NT2/D1 (cell line): ENCODE measurements around the gene CNTROB.

Experiments used
- DNase-seq: peaks from one replicate; pipeline ENCODE4 v3.0.0-alpha.2; 2011; ENCODE audit warnings: low read depth, low spot score
- H3K27me3 ChIP-seq: 2 replicates; pipeline ENCODE4 v1.6.0; 2011; ENCODE audit warnings: mild to moderate bottlenecking; ENCODE audit not compliant: insufficient read length, insufficient read depth
- H3K36me3 ChIP-seq: 2 replicates; pipeline ENCODE4 v1.6.1; 2011; ENCODE audit warnings: mild to moderate bottlenecking, low read length, mixed read lengths; ENCODE audit not compliant: insufficient read depth, insufficient read length
- H3K4me1 ChIP-seq: 2 replicates; pipeline ENCODE4 v1.5.1; 2011; ENCODE audit not compliant: insufficient read depth, insufficient read length
- H3K4me3 ChIP-seq: 2 replicates; pipeline ENCODE4 v1.5.1; 2011; ENCODE audit warnings: low read depth; ENCODE audit not compliant: insufficient read length
- H3K9ac ChIP-seq: 2 replicates; pipeline ENCODE4 v1.6.0; 2011; ENCODE audit warnings: low read depth; ENCODE audit not compliant: insufficient read length
- H3K9me3 ChIP-seq: 2 replicates; pipeline ENCODE4 v1.5.1; 2011; ENCODE audit warnings: mild to moderate bottlenecking, low read length; ENCODE audit not compliant: insufficient read depth
- SUZ12 ChIP-seq: IDR thresholded peaks from 2 replicates; pipeline ENCODE4 v1.6.1; 2011; ENCODE audit not compliant: insufficient read length, insufficient read depth; ENCODE audit errors: extremely low read depth
- YY1 ChIP-seq: IDR thresholded peaks from 2 replicates; pipeline ENCODE4 v1.6.1; 2011; ENCODE audit not compliant: insufficient read length, insufficient read depth
- ZNF274 ChIP-seq: IDR thresholded peaks from 2 replicates; pipeline ENCODE4 v1.6.1; 2011; ENCODE audit warnings: mild to moderate bottlenecking, low read depth, low read length

The CNTROB gene

DNA sequence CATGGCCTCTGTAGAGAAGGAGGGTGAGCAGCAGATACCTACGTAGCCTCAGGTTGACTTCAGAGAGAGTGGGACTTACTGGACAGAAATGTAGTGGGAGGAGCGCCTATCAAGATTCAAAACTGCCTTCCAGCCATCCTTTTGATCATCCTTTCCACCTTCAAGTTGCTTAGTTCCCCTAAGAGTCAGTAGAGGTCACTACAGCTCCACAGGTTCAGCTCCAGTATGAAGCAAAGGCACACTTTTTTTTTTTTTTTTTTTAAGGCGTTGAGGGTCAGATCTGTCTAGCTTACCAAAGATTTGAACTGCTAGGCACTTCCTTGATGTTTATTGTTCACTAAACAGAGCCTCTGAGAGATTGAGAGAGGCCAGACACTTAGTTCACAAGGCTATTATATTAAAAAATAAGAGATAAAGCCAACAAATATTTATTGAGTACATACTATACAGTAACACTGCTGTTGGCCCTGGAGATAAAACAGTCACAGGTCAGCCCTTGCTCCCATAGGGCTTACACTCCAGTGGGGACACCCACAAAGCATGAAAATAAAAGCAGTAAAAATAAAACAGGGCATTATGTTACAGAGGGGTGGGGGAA lies 19.0 kb upstream of the CNTROB start:
- H3K36me3 ChIP-seq, result peaks cover 23% of the 10 kb centered on the region

DNA sequence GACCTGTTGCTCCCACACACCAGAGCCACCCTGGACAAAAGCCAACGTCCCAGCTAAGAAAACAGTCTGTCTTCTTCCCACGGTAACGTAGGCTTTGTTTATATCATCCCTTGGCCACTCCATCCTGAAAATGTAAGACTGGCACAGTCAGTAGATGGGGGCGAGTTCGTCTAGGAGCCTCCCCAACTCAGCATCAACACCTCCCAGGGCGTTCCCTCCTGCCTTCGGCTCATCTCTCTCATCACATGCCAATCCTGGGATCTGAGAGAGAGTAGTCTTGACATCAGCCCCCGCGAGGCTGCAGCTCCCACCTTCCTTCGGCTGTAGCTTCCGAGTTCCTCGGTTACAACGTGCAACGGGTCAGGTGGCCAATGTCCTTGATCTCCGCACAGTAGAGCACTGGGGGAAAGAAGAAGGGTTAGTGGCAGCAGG lies 16.8 kb upstream of the CNTROB start:
- TF ChIP-seq SUZ12, result no peak
- peaks cover 8% of the 10 kb centered on the region for H3K27me3 ChIP-seq
- no peak for DNase-seq
- H3K4me3 ChIP-seq, result peak overlapping the region; percentile 46
- H3K36me3 ChIP-seq, result peaks cover 6% of the 10 kb centered on the region
- H3K4me1 ChIP-seq, result peaks cover 3% of the 10 kb centered on the region
- peak overlapping the region; percentile 59 for H3K9ac ChIP-seq
- peaks cover 5% of the 10 kb centered on the region; the same call in 1 of the 2 replicates for H3K9me3 ChIP-seq

More for the DNA sequence above, 19.0 kb upstream of the CNTROB start:
- Histone ChIP-seq H3K27me3 (peaks cover 8% of the 10 kb centered on the region), H3K4me3 (no peak overlapping the region), H3K9ac (no peak overlapping the region), H3K9me3 (peaks cover 5% of the 10 kb centered on the region; the same call in 1 of the 2 replicates), H3K4me1 (peaks cover 3% of the 10 kb centered on the region)
- TF ChIP-seq YY1, result no peak
- TF ChIP-seq ZNF274, result no peak
- no peak for TF ChIP-seq SUZ12
- DNase-seq, result no peak

DNA sequence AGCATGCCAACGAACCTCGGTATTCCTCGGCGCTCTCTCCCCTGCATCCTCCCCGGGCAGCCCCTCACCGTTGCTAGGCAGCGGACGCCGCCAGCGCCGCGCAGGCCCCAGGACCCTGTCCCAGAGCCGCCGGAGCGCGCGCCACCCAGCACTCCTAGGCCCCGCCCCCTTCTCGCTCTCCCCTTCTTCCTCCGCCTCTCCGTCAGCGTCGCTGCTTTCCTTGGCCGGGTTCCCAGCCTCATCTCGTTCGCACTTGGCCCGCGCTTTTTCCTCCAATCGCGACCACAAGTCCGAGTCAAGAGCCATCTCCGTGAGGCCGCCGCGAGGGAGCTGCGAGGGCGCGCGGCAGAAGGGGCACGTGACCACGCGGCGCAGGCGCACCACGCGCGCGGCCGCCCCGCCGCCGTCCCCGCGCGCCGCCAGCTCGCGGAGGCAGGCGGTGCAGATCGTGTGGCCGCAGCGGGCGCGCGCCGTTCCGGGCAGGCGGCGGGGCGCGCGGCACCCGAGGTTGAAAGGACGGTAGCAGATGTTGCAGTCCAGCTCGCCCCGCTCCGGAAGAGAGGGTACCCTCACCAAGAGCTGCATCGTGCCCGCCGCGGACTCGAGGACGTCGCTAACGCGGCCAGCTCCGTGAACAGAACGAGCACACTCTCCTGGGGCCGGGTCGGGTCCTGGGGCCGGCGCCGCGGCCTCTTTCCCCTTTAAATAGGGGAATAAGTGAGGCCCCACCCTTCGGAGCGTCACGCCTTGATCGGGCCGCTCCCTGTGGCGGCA lies 16.2 kb upstream of the CNTROB start, which contains the start of gene RNF227:
Gene RNF227, minus strand, starts transcription at position 679 of the 774 bp plus-strand sequence. Its CDS starts 94 bp downstream, at position 585.
- TF ChIP-seq ZNF274 (no peak), YY1 (no peak), SUZ12 (no peak)
- Histone ChIP-seq H3K4me1 (peaks cover 3% of the 10 kb centered on the region), H3K9ac (peak within 1 kb of the TSS; percentile 67), H3K36me3 (peaks cover under 1% of the 10 kb centered on the region), H3K9me3 (peaks cover 5% of the 10 kb centered on the region; the same call in 1 of the 2 replicates), H3K4me3 (peak within 1 kb of the TSS; percentile 46), H3K27me3 (peaks cover 8% of the 10 kb centered on the region)
- DNase-seq, result no peak

DNA sequence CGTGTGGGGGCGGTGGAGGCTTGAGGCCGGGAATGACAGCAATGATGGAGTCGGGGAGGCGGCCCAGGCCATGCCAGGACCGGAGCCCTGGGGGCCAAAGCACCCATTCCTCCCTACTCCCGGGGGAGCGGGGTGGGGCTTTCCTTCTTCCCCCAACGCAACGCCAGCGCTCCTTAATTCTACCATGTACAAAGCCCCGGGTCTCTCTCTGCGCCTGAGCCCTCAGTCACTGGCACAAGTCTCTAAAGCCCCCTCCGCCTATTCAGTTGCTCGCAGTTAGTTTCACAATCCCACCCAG lies 15.7 kb upstream of the CNTROB start:
- Histone ChIP-seq H3K9ac (peak overlapping the region; percentile 67), H3K27me3 (peaks cover 8% of the 10 kb centered on the region), H3K9me3 (peaks cover 5% of the 10 kb centered on the region; the same call in 1 of the 2 replicates), H3K36me3 (no peaks in the 10 kb centered on the region), H3K4me1 (peaks cover 3% of the 10 kb centered on the region), H3K4me3 (peak overlapping the region; percentile 46)
- no peak for DNase-seq
- TF ChIP-seq SUZ12 (no peak), YY1 (no peak), ZNF274 (no peak)

DNA sequence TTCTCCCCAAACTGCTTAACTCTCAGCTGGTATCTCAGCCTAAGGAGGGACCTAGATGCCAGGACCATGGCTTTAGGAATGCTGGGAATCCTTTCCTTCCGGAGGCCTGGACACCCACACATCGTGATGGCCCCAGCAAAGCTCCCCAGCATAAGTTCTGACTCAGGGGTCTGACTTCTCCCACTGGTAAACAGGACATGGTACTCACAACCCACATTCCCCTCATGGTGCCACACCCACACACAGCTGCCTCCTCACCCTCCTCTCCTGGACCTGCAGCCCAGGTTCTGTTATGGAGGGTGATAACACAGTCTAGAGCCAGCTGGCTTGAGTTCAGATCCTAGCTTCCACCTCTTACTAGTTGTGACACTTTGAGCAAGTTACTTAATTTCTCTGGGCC lies 15.2 kb upstream of the CNTROB start:
- DNase-seq, result no peak
- Histone ChIP-seq H3K9me3 (peaks cover 5% of the 10 kb centered on the region; the same call in 1 of the 2 replicates), H3K9ac (no peak overlapping the region), H3K36me3 (no peaks in the 10 kb centered on the region), H3K27me3 (peaks cover 8% of the 10 kb centered on the region), H3K4me1 (peaks cover 3% of the 10 kb centered on the region), H3K4me3 (no peak overlapping the region)
- TF ChIP-seq SUZ12 (no peak), YY1 (no peak), ZNF274 (no peak)

DNA sequence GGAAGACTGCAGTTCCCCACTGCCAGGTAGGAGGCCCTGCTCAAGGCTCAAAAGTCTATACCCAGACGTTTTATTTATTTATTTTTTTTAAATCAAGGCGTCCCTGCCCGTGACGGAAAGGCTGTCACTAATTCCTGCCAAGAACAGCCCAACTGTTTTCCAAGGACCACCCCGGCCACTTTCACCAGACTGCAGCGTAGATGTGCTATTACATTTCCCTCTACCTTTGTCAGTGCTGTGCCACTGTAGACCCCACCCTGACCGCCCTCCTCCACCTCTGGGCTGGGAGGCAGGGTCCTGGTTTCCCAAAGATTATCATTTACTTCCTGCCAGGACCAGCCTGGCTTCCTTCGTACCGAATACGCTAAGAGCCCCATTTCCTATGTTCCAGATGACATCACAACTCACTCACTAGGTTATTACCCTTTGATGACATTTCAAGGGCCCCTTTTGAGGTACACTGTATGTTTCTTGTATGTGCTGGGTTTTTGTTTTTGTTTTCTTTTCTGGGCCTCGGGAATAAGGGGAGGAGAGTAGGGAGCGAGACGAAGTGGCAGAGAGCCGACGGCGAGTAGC lies 9.6 kb upstream of the CNTROB start:
- H3K4me3 ChIP-seq, result no peak overlapping the region
- peaks cover 3% of the 10 kb centered on the region for H3K4me1 ChIP-seq
- DNase-seq, result no peak
- no peaks in the 10 kb centered on the region for H3K27me3 ChIP-seq
- H3K36me3 ChIP-seq, result no peaks in the 10 kb centered on the region
- H3K9ac ChIP-seq, result no peak overlapping the region
- no peaks in the 10 kb centered on the region for H3K9me3 ChIP-seq
- no peak for TF ChIP-seq YY1
- no peak for TF ChIP-seq SUZ12
- no peak for TF ChIP-seq ZNF274

DNA sequence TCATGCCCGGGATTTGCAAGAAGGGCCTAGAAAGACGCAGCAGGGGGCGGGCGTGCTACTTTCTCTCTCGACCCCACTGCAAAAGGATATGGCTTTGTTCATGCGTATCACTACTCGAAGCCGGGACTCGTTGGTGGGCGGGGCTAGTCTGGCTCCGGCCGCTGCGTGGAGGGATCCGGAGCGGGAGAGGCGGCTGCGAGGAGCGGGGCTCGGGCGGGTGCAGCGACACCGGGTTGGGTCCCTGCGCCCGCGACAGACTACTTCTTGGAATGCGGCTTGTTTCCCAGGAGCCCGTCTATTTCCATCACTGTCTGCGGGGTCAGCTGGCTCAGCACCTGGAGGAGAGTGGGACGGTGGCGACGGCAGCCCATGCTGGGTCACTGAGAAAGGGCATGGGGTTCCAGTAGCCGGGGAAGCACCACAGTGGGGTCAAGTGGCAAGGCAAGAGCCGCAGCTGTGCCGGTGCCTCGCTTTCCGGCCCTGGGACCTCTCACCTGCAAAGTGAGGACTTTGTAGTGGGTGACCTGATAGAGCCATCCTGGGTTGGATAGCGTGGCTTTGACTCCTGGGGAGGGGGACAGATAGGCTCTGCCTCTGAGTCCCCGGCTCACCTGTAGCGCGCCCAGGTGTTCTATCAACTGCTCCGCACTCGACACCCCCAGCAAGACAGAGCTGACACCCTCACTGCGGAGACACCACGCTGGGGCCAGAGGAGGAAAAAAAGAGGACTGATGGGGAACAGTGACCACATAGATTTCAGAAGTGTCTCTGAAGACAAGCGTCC lies 9.0 kb upstream of the CNTROB start:
- Histone ChIP-seq H3K9ac (no peak overlapping the region), H3K27me3 (peaks cover 2% of the 10 kb centered on the region), H3K9me3 (no peaks in the 10 kb centered on the region), H3K4me1 (peaks cover 3% of the 10 kb centered on the region), H3K36me3 (no peaks in the 10 kb centered on the region), H3K4me3 (no peak overlapping the region)
- TF ChIP-seq YY1 (no peak), ZNF274 (no peak), SUZ12 (no peak)
- DNase-seq, result no peak
